NCI-H460 (cell line): ENCODE measurements around the gene TECTA. TPM values are rescaled to one million over a fixed set of nuclear protein-coding genes. Genes with fewer than 3 reads are reported as not detected.
"Not testable (repeated sequence)": the region's sequence is repeated elsewhere in the genome, so short reads cannot be mapped to it uniquely, and the experiment has no call there.

ENCODE experiments used
- DNase-seq: peaks from one replicate; pipeline ENCODE4 v3.0.0-alpha.2; 2016; ENCODE audit warnings: low read depth; ENCODE audit errors: extremely low read depth
- total RNA-seq: library from RNA; depleted of rRNA; stranded (reverse); fragments of >200 nt; shearing (Covaris generic); gene quantifications from 2 replicates; pipeline ENCODE4 v1.2.3, GENCODE V29; 2014; rRNA removed

The TECTA gene
- total RNA-seq, 1 experiment from 2014 or later: not detected

DNA sequence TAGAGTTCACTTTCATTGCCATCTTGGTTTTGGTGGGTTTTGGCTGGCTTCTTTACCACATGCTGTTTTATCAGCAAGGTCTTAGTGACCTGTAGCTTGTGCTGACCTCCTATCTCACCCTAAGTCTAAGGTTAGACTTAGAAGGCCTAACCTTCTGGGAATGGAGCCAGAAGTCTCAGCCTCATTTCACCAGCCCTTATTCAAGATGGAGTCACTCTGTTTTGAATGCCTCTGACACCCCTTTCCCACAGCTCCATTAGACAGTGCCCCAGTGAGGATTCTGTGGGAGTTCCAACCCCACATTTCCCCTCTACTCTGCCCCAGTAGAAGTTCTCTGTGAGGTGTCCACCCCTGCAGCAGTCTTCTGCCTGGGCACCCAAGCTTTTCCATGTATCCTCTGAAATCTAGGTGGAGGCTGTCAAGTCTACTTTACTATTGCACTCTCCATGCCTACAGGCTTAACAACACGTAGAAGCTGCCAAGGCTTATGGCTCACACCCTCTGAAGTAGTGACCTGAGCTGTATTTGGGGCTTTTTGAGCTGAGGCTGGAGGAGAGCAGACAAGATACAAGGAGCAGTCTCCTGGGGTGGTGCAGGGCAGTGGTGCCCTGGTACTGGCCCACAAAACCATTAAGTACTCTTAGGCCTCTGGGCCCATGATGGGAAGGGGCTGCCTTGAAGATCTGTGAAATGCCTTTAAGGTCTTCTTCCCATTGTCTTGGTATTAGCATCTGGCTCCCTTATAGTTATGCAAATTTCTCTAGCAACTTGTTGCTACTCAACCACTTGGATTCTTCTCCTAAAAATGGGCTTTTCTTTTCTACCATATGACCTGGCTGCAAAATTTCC, 125.6 kb downstream of the TECTA start:
- no peak for DNase-seq

DNA sequence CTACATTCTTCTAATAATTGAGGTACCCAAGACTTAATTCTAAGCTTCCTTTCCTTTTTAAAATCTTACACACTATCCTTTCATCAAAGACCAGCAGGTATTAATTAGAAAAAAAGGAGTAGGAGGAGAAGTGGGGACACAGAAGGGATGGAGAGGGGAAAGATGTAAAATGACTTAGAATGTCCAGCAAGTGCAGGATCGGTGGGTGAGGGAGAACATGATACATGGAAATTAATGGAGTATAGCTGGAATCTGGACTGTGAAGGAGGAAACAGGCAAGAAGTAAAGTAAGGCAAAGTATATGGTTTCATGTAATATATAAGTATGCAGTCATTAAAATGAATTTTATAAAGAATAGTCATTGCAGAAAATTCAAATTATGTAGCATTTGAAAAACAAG, 127.8 kb downstream of the TECTA start:
- DNase-seq: no peak

GRCh38 chr11:121229495-121230215, 128.6 kb downstream of the TECTA start:
- DNase-seq: no peak

GRCh38 chr11:121231576-121232278, 130.7 kb downstream of the TECTA start:
- DNase-seq: no peak

DNA sequence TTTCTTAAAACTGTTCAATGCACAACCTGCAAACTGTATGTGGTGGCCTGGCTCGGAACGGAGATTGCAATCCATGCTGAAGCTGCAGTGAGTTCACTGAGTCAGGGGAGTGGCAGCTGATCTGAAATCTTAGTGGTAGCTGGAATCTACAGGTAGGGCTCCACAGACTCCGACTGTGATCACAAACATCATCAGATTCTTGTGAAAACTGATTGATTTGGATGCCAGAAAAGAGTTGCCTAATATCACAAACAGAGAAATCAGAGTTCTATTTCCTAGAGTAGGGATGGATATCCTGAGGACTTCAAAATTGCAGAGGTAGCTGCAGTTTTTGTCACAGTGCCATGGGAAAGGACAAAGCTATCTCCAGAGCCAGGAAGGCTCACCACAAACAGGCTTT, 134.0 kb downstream of the TECTA start:
- DNase-seq: no peak

- DNase-seq: no peak
Measured at GRCh38 chr11:121236115-121237001, 135.3 kb downstream of the TECTA start.

DNA sequence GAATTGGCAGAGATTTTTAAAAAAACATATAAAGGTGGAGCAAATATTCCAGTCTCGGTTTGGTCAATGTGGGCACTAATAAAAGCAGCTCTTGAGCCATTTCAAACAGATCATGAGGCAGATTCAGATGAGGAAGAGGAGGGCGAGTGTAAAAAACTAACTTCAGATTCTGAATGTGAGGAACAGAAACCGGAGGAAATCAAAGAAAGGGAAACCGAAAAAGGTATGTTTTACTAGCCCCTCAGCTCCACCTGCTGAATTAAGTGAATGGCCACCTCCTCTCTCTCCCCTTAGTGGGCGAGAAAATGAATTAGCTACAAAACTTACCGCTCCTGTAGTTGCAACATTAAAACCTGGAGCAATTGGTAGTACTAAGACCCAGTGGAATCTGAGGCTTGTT, 136.2 kb downstream of the TECTA start:
- not testable (repeated sequence) for DNase-seq

DNA sequence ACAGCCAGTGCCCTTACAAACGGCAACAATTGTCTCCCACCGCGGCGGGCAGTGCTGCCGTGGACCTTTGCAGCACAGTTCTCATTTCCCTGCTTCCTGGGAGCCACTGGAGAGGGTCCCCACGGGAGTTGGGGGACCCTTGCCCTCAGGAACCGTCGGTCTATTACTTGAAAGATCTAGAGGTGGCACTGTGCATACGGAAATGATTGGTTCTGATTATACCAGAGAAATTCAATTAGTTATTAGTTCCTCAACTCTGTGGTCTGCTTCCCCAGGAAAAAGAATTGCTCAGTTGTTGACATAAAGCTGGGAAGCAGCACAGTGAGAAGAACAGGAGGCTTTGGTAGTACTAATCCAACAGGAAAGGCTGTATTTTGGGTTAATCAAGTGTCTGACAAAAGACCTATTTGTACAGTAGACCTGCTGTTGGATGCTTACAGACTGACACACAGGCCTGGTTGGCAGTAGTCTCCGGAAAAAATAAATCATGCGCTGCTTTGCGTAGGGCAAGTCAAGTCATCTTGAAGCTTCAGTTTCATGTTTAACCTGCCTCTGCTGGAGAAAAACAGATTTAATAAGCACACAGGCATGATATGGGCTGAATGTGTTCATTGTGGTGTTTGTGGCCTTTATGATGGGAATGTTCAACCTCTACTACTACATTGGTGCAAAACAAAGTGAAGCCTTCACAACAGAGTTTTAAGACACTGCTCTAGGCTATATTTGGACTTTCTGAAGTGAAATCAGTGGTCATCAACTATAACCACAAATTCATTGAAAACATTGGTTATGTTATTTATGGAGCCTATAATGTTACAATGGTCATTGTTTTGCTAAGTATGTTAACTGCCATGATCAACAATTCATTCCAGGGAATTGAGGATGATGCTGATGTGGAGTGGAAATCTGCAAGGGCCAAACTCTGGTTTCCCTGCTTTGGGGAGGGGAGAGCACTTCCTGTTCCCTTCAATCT, 136.9 kb downstream of the TECTA start:
- DNase-seq: no peak

GRCh38 chr11:121238956-121239355, 137.9 kb downstream of the TECTA start:
- no peak for DNase-seq

- not testable (repeated sequence) for DNase-seq
Measured at GRCh38 chr11:121240001-121240400, 139.0 kb downstream of the TECTA start.

DNA sequence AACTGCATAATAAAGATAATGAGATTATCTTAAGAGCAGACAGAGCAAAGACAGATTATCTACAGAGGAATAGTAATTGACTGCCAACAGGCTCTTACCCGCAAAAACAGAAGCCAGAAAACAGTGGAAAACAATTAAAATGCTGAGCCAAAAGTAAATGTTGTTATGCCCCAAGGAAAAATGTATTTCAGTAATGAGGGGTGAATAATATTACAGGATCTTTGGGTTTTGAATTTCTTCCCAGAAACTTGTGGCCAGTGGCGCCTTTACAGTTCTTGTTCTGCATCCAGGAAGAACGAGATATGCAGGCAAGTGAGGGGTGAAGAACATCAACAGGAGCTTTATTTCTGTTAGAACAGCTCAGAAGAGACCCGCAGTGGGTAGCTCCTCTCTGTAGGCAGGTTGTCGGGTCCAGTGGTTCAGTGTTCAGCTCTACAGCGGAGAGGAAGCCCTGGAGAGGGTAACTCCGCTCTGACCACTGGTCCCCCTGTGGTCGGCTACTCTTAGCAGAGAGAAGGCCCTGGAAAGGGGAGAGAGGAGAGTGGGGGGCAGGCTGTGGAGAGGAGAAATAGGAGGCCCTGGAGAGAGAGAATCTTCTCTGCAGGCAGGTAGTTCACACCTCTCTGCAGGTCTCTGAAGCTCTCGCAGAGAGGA, 139.7 kb downstream of the TECTA start:
- no peak for DNase-seq

Other genes starting within 250 kb of the TECTA start
- gene TBCEL, start 77.1 kb upstream of the TECTA start, total RNA-seq: 6.8 and 9.4 TPM in 2 replicates
- 21.7 and 23.9 TPM in 2 replicates for gene SC5D, start 191.5 kb downstream of the TECTA start, total RNA-seq